HG02938 (cell line): ENCODE measurements around the gene GALNT12.

Experiments
- ATAC-seq: cut with Tn5 transposase; IDR thresholded peaks from one replicate; pipeline ENCODE4 v1.9.1; 2021; ENCODE audit warnings: mild to moderate bottlenecking, moderate library complexity; ENCODE audit not compliant: unreplicated experiment

Gene GALNT12

GRCh38 chr9:98801561-98801960 is 5.9 kb upstream of the GALNT12 start:
- ATAC-seq = no peak

GRCh38 chr9:98801969-98802371 is 5.5 kb upstream of the GALNT12 start:
- no peak for ATAC-seq

GRCh38 chr9:98804083-98804482 is 3.4 kb upstream of the GALNT12 start:
- no peak for ATAC-seq

GRCh38 chr9:98805506-98806272 is 1.8 kb upstream of the GALNT12 start:
- no peak for ATAC-seq

GRCh38 chr9:98806394-98807035 is 955 bp upstream of the GALNT12 start:
- no peak for ATAC-seq

- ATAC-seq = no peak
Measured at GRCh38 chr9:98807814-98808195, 335 bp downstream of the GALNT12 start.

- ATAC-seq = no peak
Measured at GRCh38 chr9:98808411-98808815, 943 bp downstream of the GALNT12 start.

GRCh38 chr9:98808875-98809274 is 1.4 kb downstream of the GALNT12 start:
- no peak for ATAC-seq

- ATAC-seq = no peak
Measured at GRCh38 chr9:98809311-98810101, 2.0 kb downstream of the GALNT12 start.

- no peak for ATAC-seq
Measured at GRCh38 chr9:98810102-98810842, 2.8 kb downstream of the GALNT12 start.

GRCh38 chr9:98811051-98811650 is 3.7 kb downstream of the GALNT12 start:
- ATAC-seq = no peak

- no peak for ATAC-seq
Measured at GRCh38 chr9:98815391-98815951, 8.0 kb downstream of the GALNT12 start.

GRCh38 chr9:98818764-98819163 is 11.3 kb downstream of the GALNT12 start:
- ATAC-seq = no peak

- no peak for ATAC-seq
Measured at GRCh38 chr9:98819231-98819630, 11.8 kb downstream of the GALNT12 start.

- ATAC-seq = no peak
Measured at GRCh38 chr9:98821831-98822230, 14.4 kb downstream of the GALNT12 start.

GRCh38 chr9:98822661-98823060 is 15.2 kb downstream of the GALNT12 start:
- ATAC-seq = no peak

GRCh38 chr9:98823666-98824334 is 16.3 kb downstream of the GALNT12 start:
- no peak for ATAC-seq

- no peak for ATAC-seq
Measured at GRCh38 chr9:98825414-98825813, 17.9 kb downstream of the GALNT12 start.

GRCh38 chr9:98826716-98827115 is 19.2 kb downstream of the GALNT12 start:
- no peak for ATAC-seq

- no peak for ATAC-seq
Measured at GRCh38 chr9:98829766-98830165, 22.3 kb downstream of the GALNT12 start.
